ENCODE data around the gene UBE2R2. TPM values are rescaled to one million over a fixed set of nuclear protein-coding genes. Genes with fewer than 3 reads are reported as not detected.

The UBE2R2 gene
- total and polyA plus RNA-seq, 2 of the 8 experiments (the other 6 are each of a cell fraction or from before 2014, with no cell fraction given), result 19.4 to 42.1 TPM

DNA sequence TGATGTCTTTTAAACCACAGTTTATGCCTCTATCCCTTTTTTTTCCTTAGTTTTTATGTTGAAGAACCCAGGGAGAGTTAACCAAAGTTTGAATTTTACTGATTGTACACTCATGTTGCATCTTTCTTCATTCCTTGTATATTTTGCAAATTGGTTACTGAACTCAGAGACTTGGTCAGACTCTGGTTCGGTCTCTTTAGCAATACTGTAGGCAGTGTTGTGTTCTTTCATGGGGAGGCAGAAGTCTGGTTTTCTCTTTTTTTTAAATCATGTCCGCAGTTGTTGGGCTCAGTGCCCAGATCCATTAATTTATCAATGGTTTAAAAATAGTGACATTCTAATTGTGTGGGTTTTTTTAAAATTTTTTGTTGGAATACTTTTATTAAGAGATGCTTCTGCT lies 23.4 kb downstream of the UBE2R2 start:
- Histone ChIP-seq H2BK120ac (replicated peaks; ENCODE audit: low read depth, low read length) (no peak overlapping the region), H3K23me2 (ENCODE audit: low read depth, low read length) (no peaks in the 10 kb centered on the region), H3K27ac (ENCODE audit: low read depth, low read length) (no peak overlapping the region), H2BK12ac (ENCODE audit: low read depth, low read length) (no peak overlapping the region), H3K79me1 (ENCODE audit: low read depth, low read length) (peaks cover 5% of the 10 kb centered on the region; the same call in 1 of the 2 replicates), H4K91ac (replicated peaks; ENCODE audit: insufficient read length, low read length) (no peak overlapping the region), H2BK15ac (ENCODE audit: low read length) (no peak overlapping the region), H3K23ac (ENCODE audit: insufficient read length) (no peak overlapping the region), H3K36me3 (ENCODE audit: control insufficient read depth in 2 of 4, insufficient read depth in 4 of 4, low read length in 3 of 4) (no peaks in the 10 kb centered on the region; a peak in 1 of 8 replicates), H3K4me2 (ENCODE audit: insufficient read depth in 1 of 2, low read depth in 2 of 2, low read length in 2 of 2) (no peak overlapping the region), H3K9ac (replicated peaks in 1 of 4; ENCODE audit: extremely low read depth in 1 of 4, low read depth in 3 of 4, low read length in 3 of 4) (no peak overlapping the region), H2AK5ac (ENCODE audit: low read depth, low read length) (no peak overlapping the region), H4K5ac (ENCODE audit: insufficient read length, low read depth, low read length) (no peak overlapping the region), H3K4ac (replicated peaks; ENCODE audit: insufficient read length, low read depth, low read length) (no peak overlapping the region), H4K8ac (ENCODE audit: extremely low read depth, insufficient read depth, low read length) (no peak overlapping the region), H2AFZ (ENCODE audit: low read length) (no peak overlapping the region), H2BK20ac (ENCODE audit: low read length) (no peak overlapping the region), H4K20me1 (replicated peaks in 1 of 2; ENCODE audit: control insufficient read depth in 1 of 2, insufficient read depth in 2 of 2, low read length in 2 of 2) (peaks cover 4% of the 10 kb centered on the region in 2 experiments), H3K56ac (replicated peaks; ENCODE audit: insufficient read length, low read depth, low read length) (no peak overlapping the region), H3K18ac (ENCODE audit: extremely low read depth, low read length) (no peak overlapping the region), H3K4me3 (ENCODE audit: extremely low read depth in 1 of 4, insufficient read depth in 2 of 4, low read depth in 3 of 4, low read length in 4 of 4) (no peak overlapping the region), H3K9me3 (ENCODE audit: insufficient read depth in 2 of 2, low read depth in 1 of 2, low read length in 1 of 2) (no peaks in the 10 kb centered on the region), H3K14ac (ENCODE audit: insufficient read length) (no peak overlapping the region), H3K79me2 (ENCODE audit: control insufficient read depth in 1 of 2, insufficient read depth in 2 of 2, low read length in 2 of 2) (peaks cover 0 to 93% of the 10 kb centered on the region in 2 experiments), H3K27me3 (replicated peaks in 1 of 4; ENCODE audit: control insufficient read depth in 3 of 4, extremely low read depth in 1 of 4, insufficient read depth in 3 of 4, low read length in 3 of 4) (no peaks in the 10 kb centered on the region), H2BK5ac (ENCODE audit: low read depth, low read length) (no peak overlapping the region), H3K4me1 (replicated peaks in 1 of 4; ENCODE audit: control insufficient read depth in 3 of 4, insufficient read depth in 4 of 4, low read length in 3 of 4) (no peaks in the 10 kb centered on the region)
- ChIA-PET POLR2A (ENCODE audit: partially characterized antibody) (no interaction called here), CTCF (ENCODE audit: partially characterized antibody) (interaction anchor here (1.2 to 2.1 kb wide), 2 partner anchors 12 to 27 kb away, joined by 5 to 8 read pairs; no protein-coding TSS in a partner anchor)
- FAIRE-seq (no peak), DNase-seq (ENCODE audit: low read depth in 1 of 2, low spot score in 2 of 2) (no peak)
- TF ChIP-seq CBX5 (IDR thresholded peaks at IDR 0.05; ENCODE audit: low read depth, low read length), result no peak
- WGBS, 2 experiments (ENCODE audit: extremely low coverage in 1 of 2, insufficient coverage in 1 of 2, insufficient read length in 1 of 2, insufficient replicate concordance in 2 of 2, low coverage in 1 of 2, low lambda C conversion rate in 2 of 2, missing lambda C conversion rate in 1 of 2), result 90% methylated on average over 2 of the region's 2 CpGs; no CpG with 5 or more reads in 1 of the 2 experiments
